Prostate gland (tissue), 2 donors: ENCODE measurements around the gene VAV2. TPM values are rescaled to one million over a fixed set of nuclear protein-coding genes. Genes with fewer than 3 reads are reported as not detected.
"Not testable (repeated sequence)": the region's sequence is repeated elsewhere in the genome, so short reads cannot be mapped to it uniquely, and the experiment has no call there.

Source experiments
- DNase-seq: peaks from one replicate; pipeline ENCODE4 v3.0.0-alpha.2; 2019; ENCODE audit warnings: low spot score
- H3K27ac ChIP-seq, 2 donors: fragments of 200-600 bp; sonication (generic); 2 replicates each; pipeline ENCODE4 v1.5.1; 2017 to 2019
- H3K27me3 ChIP-seq: fragments of 200-600 bp; sonication (generic); replicated peaks from 2 replicates; pipeline ENCODE4 v1.5.1; 2019; ENCODE audit not compliant: insufficient read depth
- H3K36me3 ChIP-seq, 2 donors: fragments of 200-600 bp; sonication (generic); 1 replicate in 1 of 2; 2 replicates in 1 of 2; pipeline versions ENCODE4 v1.5.1 to v1.8.1; 2017 to 2019
- H3K4me1 ChIP-seq: fragments of 200-600 bp; sonication (generic); replicated peaks from 2 replicates; pipeline ENCODE4 v1.5.1; 2019
- H3K4me3 ChIP-seq, 2 donors: fragments of 200-600 bp; sonication (generic); 2 replicates each; pipeline ENCODE4 v1.5.1; 2017 to 2019
- H3K9me3 ChIP-seq: fragments of 200-600 bp; sonication (generic); 2 replicates; pipeline ENCODE4 v1.5.1; 2017
- CTCF ChIP-seq, 4 experiments: fragments of 200-600 bp in 2 of 4; fragments of 450-650 bp in 2 of 4; sonication (generic) in 2 of 4; IDR thresholded peaks; 1 replicate in 3 of 4; 2 replicates in 1 of 4; pipeline ENCODE4 v1.5.1; 2016 to 2019; ENCODE audit warnings: antibody characterized with exemption in 4 of 4, mild to moderate bottlenecking in 2 of 4, moderate library complexity in 2 of 4
- POLR2A ChIP-seq: fragments of 450-650 bp; IDR thresholded peaks from one replicate; pipeline ENCODE4 v1.6.1; 2016; ENCODE audit warnings: antibody characterized with exemption, mild to moderate bottlenecking
- POLR2AphosphoS5 ChIP-seq: sonication (generic); formaldehyde crosslinking; IDR thresholded peaks from one replicate; pipeline ENCODE4 v1.6.1; 2017; ENCODE audit warnings: antibody characterized with exemption
- WGBS: methylation state at CpG from one replicate; pipeline ENCODE4 v1.1.5; 2018; 5-methylcytosine and 5-hydroxymethylcytosine counted together
- intact Hi-C: fragments of 100-400 bp; cut with DNase I; formaldehyde crosslinking; loops from one replicate; pipeline ENCODE4 v1.14.2; 2022
- total RNA-seq, 2 donors: library from RNA; depleted of rRNA; stranded (reverse); fragments of >200 nt; gene quantifications; one replicate each; pipeline ENCODE4 v1.1.0, GENCODE V29; 2016

The VAV2 gene
- total RNA-seq, 2 donors from 2014 or later = 13.5 to 19.5 TPM

- Histone ChIP-seq H3K4me1 (no peaks in the 10 kb centered on the region), H3K27ac (no peak overlapping the region), H3K27me3 (no peaks in the 10 kb centered on the region), H3K4me3 (no peak overlapping the region), H3K9me3 (no peaks in the 10 kb centered on the region), H3K36me3 (no peaks in the 10 kb centered on the region)
- WGBS = 72% methylated on average over 29 of the region's 29 CpGs
- TF ChIP-seq CTCF (IDR thresholded peaks at IDR 0.05) = no peak
- intact Hi-C loops = no loop called here
- DNase-seq = no peak
Measured at GRCh38 chr9:133904346-133905090, 87.6 kb downstream of the VAV2 start.

DNA sequence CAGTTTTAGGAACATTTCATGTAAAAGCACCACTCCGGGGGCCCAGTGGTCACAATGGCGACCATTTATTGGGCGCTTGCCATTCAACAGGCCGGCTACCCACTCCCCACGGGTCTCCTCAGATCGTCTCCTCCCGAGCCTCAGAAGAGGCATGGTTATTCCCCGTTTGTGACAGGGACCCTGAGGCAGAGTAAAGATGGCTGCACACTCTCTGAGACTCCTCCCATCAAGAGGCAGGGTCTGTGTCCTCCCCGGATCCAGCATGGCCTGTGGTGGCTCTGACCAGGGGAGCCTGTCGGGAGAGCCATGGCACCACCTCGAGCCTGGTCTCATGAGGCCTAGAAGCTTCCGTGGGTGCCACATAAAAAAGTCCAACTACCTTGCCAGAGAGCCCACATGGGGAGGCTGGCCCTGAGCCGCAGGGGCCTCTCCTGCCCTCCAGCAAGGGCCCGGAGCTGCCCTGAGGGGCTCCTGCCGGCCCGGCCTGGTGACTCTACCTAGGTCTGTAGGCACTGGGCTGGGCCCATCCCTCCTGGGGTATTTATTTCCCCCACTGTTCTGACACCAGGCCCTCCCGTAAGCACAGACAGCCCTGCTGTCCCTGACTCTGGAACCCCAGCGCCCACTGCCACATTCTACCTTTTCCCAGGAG lies 90.8 kb downstream of the VAV2 start:
- no peak overlapping the region for H3K27ac ChIP-seq
- H3K4me3 ChIP-seq = no peak overlapping the region
- 86% methylated on average over 18 of the region's 18 CpGs for WGBS
- H3K4me1 ChIP-seq = no peaks in the 10 kb centered on the region
- H3K27me3 ChIP-seq = no peaks in the 10 kb centered on the region
- TF ChIP-seq POLR2AphosphoS5 (no peak), POLR2A (no peak), CTCF (IDR thresholded peaks at IDR 0.05) (no peak)
- H3K36me3 ChIP-seq = no peaks in the 10 kb centered on the region
- intact Hi-C loops = no loop called here
- DNase-seq = no peak
- no peaks in the 10 kb centered on the region for H3K9me3 ChIP-seq

- intact Hi-C loops = no loop called here
- H3K4me3 ChIP-seq = no peak overlapping the region
- TF ChIP-seq POLR2AphosphoS5 (no peak), CTCF (IDR thresholded peaks at IDR 0.05) (no peak), POLR2A (no peak)
- WGBS = 72% methylated on average over 7 of the region's 7 CpGs
- no peaks in the 10 kb centered on the region for H3K4me1 ChIP-seq
- no peaks in the 10 kb centered on the region for H3K27me3 ChIP-seq
- H3K27ac ChIP-seq = no peak overlapping the region
- H3K36me3 ChIP-seq = no peaks in the 10 kb centered on the region
- DNase-seq = no peak
- H3K9me3 ChIP-seq = no peaks in the 10 kb centered on the region
Measured at GRCh38 chr9:133897675-133898074, 94.4 kb downstream of the VAV2 start.

- DNase-seq, H3K4me3 ChIP-seq, intact Hi-C loops, H3K4me1 ChIP-seq, H3K27ac ChIP-seq, H3K9me3 ChIP-seq, H3K36me3 ChIP-seq, H3K27me3 ChIP-seq: not testable (repeated sequence)
- 93% methylated on average over 13 of the region's 13 CpGs for WGBS
Measured at GRCh38 chr9:133896007-133896406, 96.1 kb downstream of the VAV2 start.

GRCh38 chr9:133895335-133895734 lies 96.8 kb downstream of the VAV2 start:
- no peak for TF ChIP-seq POLR2AphosphoS5
- TF ChIP-seq POLR2A = no peak
- no peak for TF ChIP-seq CTCF (IDR thresholded peaks at IDR 0.05)
- 84% methylated on average over 11 of the region's 11 CpGs for WGBS
- H3K4me3 ChIP-seq = no peak overlapping the region

More at GRCh38 chr9:133895335-133895734, 96.8 kb downstream of the VAV2 start:
- intact Hi-C loops = no loop called here
- Histone ChIP-seq H3K4me1 (peaks cover 3% of the 10 kb centered on the region), H3K36me3 (no peaks in the 10 kb centered on the region), H3K27me3 (no peaks in the 10 kb centered on the region), H3K9me3 (no peaks in the 10 kb centered on the region), H3K27ac (no peak overlapping the region)
- no peak for DNase-seq
